ENCODE measurements around the gene CCDC88C.
"Not testable (repeated sequence)": the region's sequence is repeated elsewhere in the genome, so short reads cannot be mapped to it uniquely, and the experiment has no call there.

The CCDC88C gene

DNA sequence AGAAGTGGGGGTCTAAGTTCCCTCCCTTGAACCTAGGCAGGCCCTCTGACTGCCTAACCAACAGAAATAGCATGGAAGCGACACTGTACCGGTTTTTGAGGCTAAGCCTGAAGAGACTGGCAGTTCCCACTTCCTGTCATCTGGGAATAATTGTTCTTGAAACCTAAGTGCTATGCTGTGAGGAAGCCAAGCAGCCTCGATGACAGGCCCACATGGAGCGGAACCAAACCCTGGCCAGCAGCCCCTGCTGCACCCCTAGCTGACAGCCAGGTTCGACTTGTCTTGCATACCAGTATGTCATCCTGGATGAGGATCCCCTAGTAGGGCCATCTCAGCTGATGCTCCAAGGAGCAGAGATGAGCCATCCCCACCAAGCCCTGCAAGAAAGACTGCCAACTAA, 166.7 kb downstream of the CCDC88C start:
- no peak overlapping the region for H2AFZ ChIP-seq
- TF ChIP-seq, protein P1, sequence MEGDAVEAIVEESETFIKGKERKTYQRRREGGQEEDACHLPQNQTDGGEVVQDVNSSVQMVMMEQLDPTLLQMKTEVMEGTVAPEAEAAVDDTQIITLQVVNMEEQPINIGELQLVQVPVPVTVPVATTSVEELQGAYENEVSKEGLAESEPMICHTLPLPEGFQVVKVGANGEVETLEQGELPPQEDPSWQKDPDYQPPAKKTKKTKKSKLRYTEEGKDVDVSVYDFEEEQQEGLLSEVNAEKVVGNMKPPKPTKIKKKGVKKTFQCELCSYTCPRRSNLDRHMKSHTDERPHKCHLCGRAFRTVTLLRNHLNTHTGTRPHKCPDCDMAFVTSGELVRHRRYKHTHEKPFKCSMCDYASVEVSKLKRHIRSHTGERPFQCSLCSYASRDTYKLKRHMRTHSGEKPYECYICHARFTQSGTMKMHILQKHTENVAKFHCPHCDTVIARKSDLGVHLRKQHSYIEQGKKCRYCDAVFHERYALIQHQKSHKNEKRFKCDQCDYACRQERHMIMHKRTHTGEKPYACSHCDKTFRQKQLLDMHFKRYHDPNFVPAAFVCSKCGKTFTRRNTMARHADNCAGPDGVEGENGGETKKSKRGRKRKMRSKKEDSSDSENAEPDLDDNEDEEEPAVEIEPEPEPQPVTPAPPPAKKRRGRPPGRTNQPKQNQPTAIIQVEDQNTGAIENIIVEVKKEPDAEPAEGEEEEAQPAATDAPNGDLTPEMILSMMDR (IDR thresholded peaks at IDR 0.05), result no peak
- H3K36me3 ChIP-seq (ENCODE audit: control insufficient read depth, insufficient read depth, low read length), result no peaks in the 10 kb centered on the region
- H3K79me2 ChIP-seq, result no peaks in the 10 kb centered on the region
- no peak overlapping the region for H3K4me3 ChIP-seq (ENCODE audit: low read depth, low read length)
- no peaks in the 10 kb centered on the region for H3K9me3 ChIP-seq (ENCODE audit: control insufficient read depth, low read length)
- H3K27ac ChIP-seq, result no peak overlapping the region
- H3K9ac ChIP-seq, result no peak overlapping the region
- H3K27me3 ChIP-seq (ENCODE audit: control insufficient read depth, insufficient read depth, low read length), result no peaks in the 10 kb centered on the region
- peaks cover 10% of the 10 kb centered on the region for H3K4me1 ChIP-seq
- H3K4me2 ChIP-seq (ENCODE audit: low read length), result no peak overlapping the region

DNA sequence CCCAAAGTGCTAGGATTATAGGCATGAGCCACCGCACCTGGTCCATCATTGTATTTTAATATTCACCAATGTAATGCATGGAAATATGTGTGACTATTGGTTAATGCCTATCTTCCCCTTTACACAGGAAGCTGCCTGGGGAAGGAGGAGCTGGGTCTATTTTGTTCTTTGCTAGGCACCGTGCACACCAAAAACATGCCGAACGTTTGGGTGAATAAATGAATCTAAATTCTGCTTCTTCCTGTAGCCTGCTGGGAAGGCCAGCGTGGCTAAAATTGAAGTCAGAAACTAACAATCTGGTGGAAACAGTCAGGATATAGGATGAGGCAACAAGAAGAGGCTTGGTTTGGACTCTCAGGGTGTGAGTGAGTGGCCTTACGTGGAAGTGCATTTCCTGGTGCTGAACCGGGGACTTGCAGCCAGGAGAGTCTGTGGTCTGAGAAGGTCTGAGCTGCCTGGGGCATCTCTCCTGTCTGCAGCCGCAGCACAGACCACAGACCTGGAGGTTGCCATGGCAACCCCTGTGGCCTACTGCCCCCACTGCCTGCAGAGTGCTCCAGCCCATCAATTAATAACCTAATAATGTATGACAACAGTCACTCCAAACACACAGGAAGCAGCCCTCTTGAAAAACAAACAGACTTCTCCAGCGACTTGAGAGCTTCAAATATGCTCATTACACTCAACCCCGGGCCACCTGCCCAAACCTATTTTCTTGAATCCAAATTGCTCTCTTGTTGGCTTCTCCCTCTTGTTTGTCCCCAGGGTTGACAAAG, 167.6 kb downstream of the CCDC88C start:
- TF ChIP-seq, protein P1 (IDR thresholded peaks at IDR 0.05), result no peak
- Histone ChIP-seq H3K9me3 (ENCODE audit: control insufficient read depth, low read length) (no peaks in the 10 kb centered on the region), H3K4me3 (ENCODE audit: low read depth, low read length) (no peak overlapping the region), H3K9ac (no peak overlapping the region), H3K36me3 (ENCODE audit: control insufficient read depth, insufficient read depth, low read length) (no peaks in the 10 kb centered on the region), H3K79me2 (no peaks in the 10 kb centered on the region), H2AFZ (no peak overlapping the region), H3K27ac (no peak overlapping the region), H3K4me1 (peaks cover 10% of the 10 kb centered on the region), H3K4me2 (ENCODE audit: low read length) (no peak overlapping the region), H3K27me3 (ENCODE audit: control insufficient read depth, insufficient read depth, low read length) (no peaks in the 10 kb centered on the region)

DNA sequence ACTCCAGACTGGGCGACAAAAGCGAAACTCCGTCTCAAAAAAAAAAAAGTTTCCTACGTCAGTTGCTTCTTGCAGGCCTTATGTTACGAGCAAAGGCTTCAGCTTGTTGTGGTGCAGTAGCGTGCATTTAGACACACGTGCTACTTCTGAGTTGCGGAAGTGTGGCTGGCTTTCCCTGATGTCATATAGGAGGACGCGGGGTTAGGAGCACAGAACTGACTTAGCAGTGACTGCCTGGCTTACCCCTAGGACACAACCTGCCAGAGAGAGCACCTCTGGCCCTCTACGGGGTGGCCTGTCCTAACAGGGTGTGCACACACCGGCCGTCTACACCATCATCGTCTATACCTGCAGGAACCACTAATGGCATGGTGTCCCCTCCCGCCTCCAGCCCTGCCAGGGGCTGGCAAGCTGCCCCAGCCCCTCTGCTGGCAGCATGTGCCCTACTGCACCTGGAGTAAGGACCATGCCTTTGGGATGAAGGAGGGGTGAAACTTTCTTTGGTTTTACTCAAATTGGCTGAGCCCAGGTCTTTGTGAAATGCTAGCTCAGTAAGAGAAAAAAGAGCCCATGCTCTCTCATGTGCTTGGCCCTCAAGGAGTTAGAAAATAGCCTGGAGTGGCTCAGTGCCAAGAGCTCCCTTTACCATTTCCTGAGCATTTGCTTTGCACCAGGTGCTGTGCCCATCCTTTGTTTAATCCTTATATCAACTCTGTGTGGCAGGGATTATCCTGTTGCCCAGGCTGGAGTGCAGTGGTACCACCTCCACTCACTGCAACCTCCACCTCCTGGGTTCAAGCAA, 171.4 kb downstream of the CCDC88C start:
- Histone ChIP-seq H3K27ac (no peak overlapping the region), H3K4me1 (no peaks in the 10 kb centered on the region), H3K79me2 (no peaks in the 10 kb centered on the region), H2AFZ (no peak overlapping the region), H3K9me3 (ENCODE audit: control insufficient read depth, low read length) (no peaks in the 10 kb centered on the region), H3K4me2 (ENCODE audit: low read length) (no peak overlapping the region), H3K27me3 (ENCODE audit: control insufficient read depth, insufficient read depth, low read length) (no peaks in the 10 kb centered on the region), H3K9ac (no peak overlapping the region), H3K4me3 (ENCODE audit: low read depth, low read length) (no peak overlapping the region), H3K36me3 (ENCODE audit: control insufficient read depth, insufficient read depth, low read length) (no peaks in the 10 kb centered on the region)
- TF ChIP-seq, protein P1 (IDR thresholded peaks at IDR 0.05), result no peak

DNA sequence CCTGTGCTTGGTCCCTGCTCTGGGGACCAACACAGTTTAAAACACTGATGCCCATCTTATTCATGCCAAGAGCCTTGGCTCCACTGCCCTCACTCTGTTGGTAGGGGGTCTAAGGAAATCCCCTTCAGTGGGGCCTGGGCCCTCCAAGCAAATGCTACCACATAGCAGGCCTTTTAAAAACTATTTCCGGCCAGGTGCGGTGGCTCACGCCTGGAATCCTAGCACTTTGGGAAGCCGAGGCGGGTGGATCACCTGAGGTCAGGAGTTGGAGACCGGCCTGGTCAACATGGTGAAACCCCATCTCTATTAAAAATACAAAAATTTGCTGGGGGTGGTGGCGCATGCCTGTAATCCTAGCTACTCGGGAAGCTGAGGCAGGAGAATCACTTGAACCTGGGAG, 172.0 kb downstream of the CCDC88C start:
- not testable (repeated sequence) for H3K27ac ChIP-seq; H3K4me3 ChIP-seq (ENCODE audit: low read depth, low read length); H3K4me1 ChIP-seq; H3K79me2 ChIP-seq; H2AFZ ChIP-seq; H3K9me3 ChIP-seq (ENCODE audit: control insufficient read depth, low read length); H3K27me3 ChIP-seq (ENCODE audit: control insufficient read depth, insufficient read depth, low read length); H3K4me2 ChIP-seq (ENCODE audit: low read length); H3K36me3 ChIP-seq (ENCODE audit: control insufficient read depth, insufficient read depth, low read length); H3K9ac ChIP-seq

DNA sequence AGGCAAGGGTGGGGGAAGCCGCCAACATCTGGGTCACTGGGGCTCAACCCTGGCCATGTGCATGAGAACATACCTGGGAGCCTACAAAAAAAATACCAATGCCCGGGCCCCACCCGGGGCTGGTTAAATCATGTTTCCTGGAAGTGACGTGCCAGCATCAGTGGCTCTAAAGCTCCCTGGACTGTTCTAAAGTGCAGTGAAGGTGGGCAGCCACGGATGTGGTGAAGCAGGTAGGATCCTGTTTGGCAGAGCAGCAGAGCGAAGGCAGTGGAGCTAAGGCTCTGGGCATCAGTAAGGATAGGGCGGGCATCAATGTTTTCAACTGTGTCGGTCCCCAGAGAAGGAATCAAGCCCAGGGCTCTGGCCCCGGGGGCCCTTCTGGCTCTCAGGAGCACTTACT, 172.6 kb downstream of the CCDC88C start:
- H3K27ac ChIP-seq, result no peak overlapping the region

More for the DNA sequence above, 172.6 kb downstream of the CCDC88C start:
- TF ChIP-seq, protein P1 (IDR thresholded peaks at IDR 0.05), result no peak
- Histone ChIP-seq H3K36me3 (ENCODE audit: control insufficient read depth, insufficient read depth, low read length) (no peaks in the 10 kb centered on the region), H2AFZ (no peak overlapping the region), H3K4me1 (no peaks in the 10 kb centered on the region), H3K4me2 (ENCODE audit: low read length) (no peak overlapping the region), H3K9ac (no peak overlapping the region), H3K9me3 (ENCODE audit: control insufficient read depth, low read length) (no peaks in the 10 kb centered on the region), H3K79me2 (no peaks in the 10 kb centered on the region), H3K4me3 (ENCODE audit: low read depth, low read length) (no peak overlapping the region), H3K27me3 (ENCODE audit: control insufficient read depth, insufficient read depth, low read length) (no peaks in the 10 kb centered on the region)

Measured in parathyroid adenoma (tissue), 2 donors.